ENCODE results near the gene SLC34A1. TPM values are rescaled to one million over a fixed set of nuclear protein-coding genes. Genes with fewer than 3 reads are reported as not detected.

Gene SLC34A1
- total and polyA plus RNA-seq, 2 of the 4 experiments (the other 2 are of a cell fraction) = not detected

GRCh38 chr5:177353093-177353492, 31.1 kb upstream of the SLC34A1 start:
- Histone ChIP-seq H3K79me1 (ENCODE audit: low read depth in 1 of 2, low read length in 2 of 2) (peaks cover 22 to 27% of the 10 kb centered on the region in 2 experiments), H3K27ac (ENCODE audit: insufficient read depth, low read length) (no peak overlapping the region), H2BK120ac (ENCODE audit: low read depth, low read length) (no peak overlapping the region), H3K23ac (ENCODE audit: low read depth, low read length) (no peak overlapping the region), H2AK5ac (ENCODE audit: low read depth, low read length) (no peak overlapping the region), H3K9me1 (ENCODE audit: insufficient read depth, low read length) (peaks cover 6% of the 10 kb centered on the region; the same call in 1 of the 2 replicates), H2AK9ac (replicated peaks; ENCODE audit: low read depth, low read length, poor library complexity) (no peak overlapping the region), H3K9ac (ENCODE audit: low read depth, low read length) (no peak overlapping the region), H3K36me3 (ENCODE audit: control insufficient read depth, insufficient read depth, low read length) (peaks cover 5% of the 10 kb centered on the region; the same call in 1 of the 2 replicates), H2BK20ac (ENCODE audit: low read depth, low read length) (no peak overlapping the region), H4K5ac (ENCODE audit: low read depth, low read length) (no peak overlapping the region), H3K14ac (replicated peaks; ENCODE audit: low read depth, low read length) (no peak overlapping the region), H3K4me3 (ENCODE audit: insufficient read depth, low read depth, low read length) (no peak overlapping the region), H2BK15ac (ENCODE audit: low read depth, low read length) (no peak overlapping the region), H4K8ac (ENCODE audit: low read depth in 2 of 2, low read length in 2 of 2) (no peak overlapping the region; a peak in 1 of 4 replicates), H4K20me1 (ENCODE audit: insufficient read depth, low read length) (peaks cover 4% of the 10 kb centered on the region), H2BK5ac (ENCODE audit: low read depth, low read length, poor library complexity, severe bottlenecking) (no peak overlapping the region), H3K9me3 (ENCODE audit: control insufficient read depth, insufficient read depth, low read length) (peaks cover 2% of the 10 kb centered on the region; the same call in 1 of the 2 replicates), H2AFZ (replicated peaks; ENCODE audit: low read length, poor library complexity) (no peak overlapping the region), H4K91ac (ENCODE audit: insufficient read depth, low read depth, low read length) (no peak overlapping the region), H3K18ac (ENCODE audit: low read depth, low read length) (no peak overlapping the region), H3K4me1 (ENCODE audit: control insufficient read depth, insufficient read depth, low read length) (peaks cover 16% of the 10 kb centered on the region), H3K4me2 (ENCODE audit: low read depth, low read length) (no peak overlapping the region), H3K4ac (ENCODE audit: low read depth, low read length) (no peak overlapping the region), H3K56ac (ENCODE audit: extremely low read depth, insufficient read depth, low read length) (no peak overlapping the region), H3K27me3 (ENCODE audit: control insufficient read depth, insufficient read depth, low read length) (peaks cover 8% of the 10 kb centered on the region; the same call in 1 of the 2 replicates)
- ChIA-PET CTCF (no interaction called here), POLR2A (ENCODE audit: unreplicated experiment) (no interaction called here)
- DNase-seq = no peak
- TF ChIP-seq ELK1 (IDR thresholded peaks at IDR 0.05; ENCODE audit: borderline replicate concordance, low read depth, low read length) = no peak
- TF ChIP-seq MXI1 (IDR thresholded peaks at IDR 0.05; ENCODE audit: borderline replicate concordance, low read depth, low read length) = no peak
- no peak for TF ChIP-seq CHD1 (IDR thresholded peaks at IDR 0.05; ENCODE audit: low read depth, low read length)
- TF ChIP-seq USF2 (IDR thresholded peaks at IDR 0.05; ENCODE audit: low read depth, low read length) = no peak
- TF ChIP-seq SMC3 (IDR thresholded peaks at IDR 0.05; ENCODE audit: low read depth, low read length) = no peak
- TF ChIP-seq MAZ (IDR thresholded peaks at IDR 0.05; ENCODE audit: borderline replicate concordance, low read depth, low read length) = no peak
- no peak for TF ChIP-seq POLR2A (IDR thresholded peaks at IDR 0.05; ENCODE audit: low read depth, low read length)
- TF ChIP-seq CTCF (conservative IDR thresholded peaks at IDR 0.05; ENCODE audit: low read depth, low read length) = no peak
- no peak for TF ChIP-seq RFX5 (IDR thresholded peaks at IDR 0.05; ENCODE audit: low read depth, low read length)
- no peak for TF ChIP-seq MAFK (IDR thresholded peaks at IDR 0.05; ENCODE audit: low read depth, low read length)
- TF ChIP-seq FOS (IDR thresholded peaks at IDR 0.05; ENCODE audit: low read depth, low read length) = no peak
- no peak for TF ChIP-seq NFE2L2 (IDR thresholded peaks at IDR 0.05; ENCODE audit: low read depth, low read length)
- no peak for TF ChIP-seq BHLHE40 (IDR thresholded peaks at IDR 0.05; ENCODE audit: low read depth, low read length)
- no peak for TF ChIP-seq CEBPB (IDR thresholded peaks at IDR 0.05; ENCODE audit: low read depth, low read length)
- TF ChIP-seq RCOR1 (IDR thresholded peaks at IDR 0.05; ENCODE audit: insufficient replicate concordance, low read length) = no peak
- TF ChIP-seq RAD21 (IDR thresholded peaks at IDR 0.05; ENCODE audit: low read length) = no peak
- no CpG with 5 or more reads among the region's 5 CpGs for WGBS, 2 experiments (ENCODE audit: extremely low coverage in 2 of 2, insufficient read length in 1 of 2)
- BruUV-seq (replicated peaks) = no TSS peak
- intact Hi-C loops (cut with micrococcal nuclease) = no loop called here
- dilution Hi-C loops (cut with HindIII; ENCODE audit: low sequenced_read_pairs, unreplicated experiment) = no loop called here
- ATAC-seq (ENCODE audit: low read depth) = no peak
- in situ Hi-C loops (cut with MboI; ENCODE audit: low sequenced_read_pairs) = no loop called here

All from IMR-90 (cell line).